ENCODE data around the gene MBD2.

- TF ChIP-seq RAD21 (IDR thresholded peaks at IDR 0.05; ENCODE audit: low read depth) (no peak), TEAD4 (IDR thresholded peaks at IDR 0.05) (no peak), EP300 (IDR thresholded peaks at IDR 0.05; ENCODE audit: borderline replicate concordance) (no peak), MAX (IDR thresholded peaks at IDR 0.05) (no peak), TAF1 (IDR thresholded peaks at IDR 0.05; ENCODE audit: low read depth) (no peak), CREB1 (IDR thresholded peaks at IDR 0.05; ENCODE audit: low read depth) (no peak), EGR1 (IDR thresholded peaks at IDR 0.05) (no peak), CEBPB (IDR thresholded peaks at IDR 0.05) (no peak), ZBTB7A (IDR thresholded peaks at IDR 0.05; ENCODE audit: low read depth) (no peak)
- TF ChIP-seq, protein P1, sequence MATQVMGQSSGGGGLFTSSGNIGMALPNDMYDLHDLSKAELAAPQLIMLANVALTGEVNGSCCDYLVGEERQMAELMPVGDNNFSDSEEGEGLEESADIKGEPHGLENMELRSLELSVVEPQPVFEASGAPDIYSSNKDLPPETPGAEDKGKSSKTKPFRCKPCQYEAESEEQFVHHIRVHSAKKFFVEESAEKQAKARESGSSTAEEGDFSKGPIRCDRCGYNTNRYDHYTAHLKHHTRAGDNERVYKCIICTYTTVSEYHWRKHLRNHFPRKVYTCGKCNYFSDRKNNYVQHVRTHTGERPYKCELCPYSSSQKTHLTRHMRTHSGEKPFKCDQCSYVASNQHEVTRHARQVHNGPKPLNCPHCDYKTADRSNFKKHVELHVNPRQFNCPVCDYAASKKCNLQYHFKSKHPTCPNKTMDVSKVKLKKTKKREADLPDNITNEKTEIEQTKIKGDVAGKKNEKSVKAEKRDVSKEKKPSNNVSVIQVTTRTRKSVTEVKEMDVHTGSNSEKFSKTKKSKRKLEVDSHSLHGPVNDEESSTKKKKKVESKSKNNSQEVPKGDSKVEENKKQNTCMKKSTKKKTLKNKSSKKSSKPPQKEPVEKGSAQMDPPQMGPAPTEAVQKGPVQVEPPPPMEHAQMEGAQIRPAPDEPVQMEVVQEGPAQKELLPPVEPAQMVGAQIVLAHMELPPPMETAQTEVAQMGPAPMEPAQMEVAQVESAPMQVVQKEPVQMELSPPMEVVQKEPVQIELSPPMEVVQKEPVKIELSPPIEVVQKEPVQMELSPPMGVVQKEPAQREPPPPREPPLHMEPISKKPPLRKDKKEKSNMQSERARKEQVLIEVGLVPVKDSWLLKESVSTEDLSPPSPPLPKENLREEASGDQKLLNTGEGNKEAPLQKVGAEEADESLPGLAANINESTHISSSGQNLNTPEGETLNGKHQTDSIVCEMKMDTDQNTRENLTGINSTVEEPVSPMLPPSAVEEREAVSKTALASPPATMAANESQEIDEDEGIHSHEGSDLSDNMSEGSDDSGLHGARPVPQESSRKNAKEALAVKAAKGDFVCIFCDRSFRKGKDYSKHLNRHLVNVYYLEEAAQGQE (IDR thresholded peaks at IDR 0.05; ENCODE audit: low read depth), result no peak
- TF ChIP-seq, protein P2, sequence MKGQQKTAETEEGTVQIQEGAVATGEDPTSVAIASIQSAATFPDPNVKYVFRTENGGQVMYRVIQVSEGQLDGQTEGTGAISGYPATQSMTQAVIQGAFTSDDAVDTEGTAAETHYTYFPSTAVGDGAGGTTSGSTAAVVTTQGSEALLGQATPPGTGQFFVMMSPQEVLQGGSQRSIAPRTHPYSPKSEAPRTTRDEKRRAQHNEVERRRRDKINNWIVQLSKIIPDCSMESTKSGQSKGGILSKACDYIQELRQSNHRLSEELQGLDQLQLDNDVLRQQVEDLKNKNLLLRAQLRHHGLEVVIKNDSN (IDR thresholded peaks at IDR 0.05), result no peak
Measured at GRCh38 chr18:54181856-54182602, 42.4 kb downstream of the MBD2 start.

Measured in Ishikawa (cell line).